ENCODE measurements around the gene NOL11.

Gene NOL11

DNA sequence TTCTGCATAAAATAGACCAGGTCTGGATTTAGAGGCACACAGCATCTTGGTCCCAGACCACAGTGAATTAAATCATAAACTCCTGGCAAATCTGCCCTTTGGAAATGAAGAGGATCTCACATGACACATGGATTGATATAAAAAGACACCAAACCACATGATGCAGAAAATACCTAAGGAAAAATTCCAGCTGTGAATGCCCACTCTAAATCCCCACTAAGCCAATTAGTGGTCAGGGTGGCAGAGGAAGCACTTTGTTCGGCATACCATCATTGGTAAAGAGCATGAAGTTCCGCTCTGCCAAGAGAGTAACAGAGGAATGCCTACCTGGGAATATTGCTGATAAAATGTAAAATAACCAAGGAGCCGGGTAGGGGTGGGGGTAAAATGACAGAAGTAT lies 32.4 kb upstream of the NOL11 start:
- Histone ChIP-seq H3K9me3 (no peaks in the 10 kb centered on the region), H3K4me1 (ENCODE audit: control insufficient read depth in 1 of 2, insufficient read depth in 1 of 2, low read depth in 1 of 2, low read length in 1 of 2) (no peaks in the 10 kb centered on the region), H3K27me3 (no peaks in the 10 kb centered on the region), H3K4me3 (ENCODE audit: low read depth in 1 of 2, low read length in 1 of 2) (no peak overlapping the region), H3K27ac (no peak overlapping the region), H3K36me3 (no peaks in the 10 kb centered on the region)
- TF ChIP-seq, protein P1, sequence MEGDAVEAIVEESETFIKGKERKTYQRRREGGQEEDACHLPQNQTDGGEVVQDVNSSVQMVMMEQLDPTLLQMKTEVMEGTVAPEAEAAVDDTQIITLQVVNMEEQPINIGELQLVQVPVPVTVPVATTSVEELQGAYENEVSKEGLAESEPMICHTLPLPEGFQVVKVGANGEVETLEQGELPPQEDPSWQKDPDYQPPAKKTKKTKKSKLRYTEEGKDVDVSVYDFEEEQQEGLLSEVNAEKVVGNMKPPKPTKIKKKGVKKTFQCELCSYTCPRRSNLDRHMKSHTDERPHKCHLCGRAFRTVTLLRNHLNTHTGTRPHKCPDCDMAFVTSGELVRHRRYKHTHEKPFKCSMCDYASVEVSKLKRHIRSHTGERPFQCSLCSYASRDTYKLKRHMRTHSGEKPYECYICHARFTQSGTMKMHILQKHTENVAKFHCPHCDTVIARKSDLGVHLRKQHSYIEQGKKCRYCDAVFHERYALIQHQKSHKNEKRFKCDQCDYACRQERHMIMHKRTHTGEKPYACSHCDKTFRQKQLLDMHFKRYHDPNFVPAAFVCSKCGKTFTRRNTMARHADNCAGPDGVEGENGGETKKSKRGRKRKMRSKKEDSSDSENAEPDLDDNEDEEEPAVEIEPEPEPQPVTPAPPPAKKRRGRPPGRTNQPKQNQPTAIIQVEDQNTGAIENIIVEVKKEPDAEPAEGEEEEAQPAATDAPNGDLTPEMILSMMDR (IDR thresholded peaks at IDR 0.05): no peak

DNA sequence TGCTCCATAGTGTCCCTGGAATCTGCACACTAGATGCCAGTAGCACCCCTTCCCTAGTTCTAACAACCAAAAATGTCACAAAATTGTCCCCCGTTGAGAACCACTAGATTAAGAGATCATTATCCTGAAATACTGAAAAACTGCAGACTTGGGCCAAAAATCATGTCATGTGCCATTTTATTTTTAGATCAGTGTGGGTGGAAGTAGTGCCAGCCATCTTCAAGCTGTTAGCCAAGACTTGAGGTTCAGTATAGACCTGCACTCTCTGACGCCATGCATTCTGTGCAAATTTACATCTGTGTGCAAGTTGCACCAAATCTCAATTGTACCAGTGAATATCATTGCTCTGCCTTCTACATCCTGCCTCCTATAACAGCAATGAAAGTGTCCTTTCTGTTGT lies 31.5 kb upstream of the NOL11 start:
- H3K9me3 ChIP-seq: no peaks in the 10 kb centered on the region
- TF ChIP-seq, protein P1 (IDR thresholded peaks at IDR 0.05): no peak
- H3K4me1 ChIP-seq (ENCODE audit: control insufficient read depth in 1 of 2, insufficient read depth in 1 of 2, low read depth in 1 of 2, low read length in 1 of 2): no peaks in the 10 kb centered on the region
- H3K36me3 ChIP-seq: no peaks in the 10 kb centered on the region
- no peak overlapping the region for H3K27ac ChIP-seq
- H3K4me3 ChIP-seq (ENCODE audit: low read depth in 1 of 2, low read length in 1 of 2): no peak overlapping the region
- H3K27me3 ChIP-seq: no peaks in the 10 kb centered on the region

DNA sequence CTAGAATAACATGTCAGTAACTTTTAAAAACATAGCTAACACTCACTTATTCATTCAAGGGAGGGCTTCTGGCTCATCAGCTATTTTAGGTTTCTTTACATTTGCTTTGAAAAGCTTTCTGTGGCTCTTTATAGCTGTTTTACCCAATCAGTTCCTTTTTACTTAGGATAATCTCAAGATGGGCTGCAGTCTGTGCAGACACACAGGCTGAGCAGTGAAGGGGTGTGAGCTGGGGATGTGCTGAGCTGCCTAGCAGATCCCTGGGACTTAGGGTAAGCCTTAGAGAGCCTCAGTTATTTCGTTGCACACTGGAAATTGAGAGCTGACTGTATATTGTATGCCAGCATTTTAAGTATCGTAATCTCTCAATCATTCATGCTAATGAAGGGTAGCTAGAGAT lies 30.2 kb upstream of the NOL11 start:
- TF ChIP-seq, protein P1 (IDR thresholded peaks at IDR 0.05): no peak
- Histone ChIP-seq H3K27me3 (no peaks in the 10 kb centered on the region), H3K4me3 (ENCODE audit: low read depth in 1 of 2, low read length in 1 of 2) (no peak overlapping the region), H3K36me3 (no peaks in the 10 kb centered on the region), H3K9me3 (no peaks in the 10 kb centered on the region), H3K4me1 (ENCODE audit: control insufficient read depth in 1 of 2, insufficient read depth in 1 of 2, low read depth in 1 of 2, low read length in 1 of 2) (no peaks in the 10 kb centered on the region), H3K27ac (no peak overlapping the region)

DNA sequence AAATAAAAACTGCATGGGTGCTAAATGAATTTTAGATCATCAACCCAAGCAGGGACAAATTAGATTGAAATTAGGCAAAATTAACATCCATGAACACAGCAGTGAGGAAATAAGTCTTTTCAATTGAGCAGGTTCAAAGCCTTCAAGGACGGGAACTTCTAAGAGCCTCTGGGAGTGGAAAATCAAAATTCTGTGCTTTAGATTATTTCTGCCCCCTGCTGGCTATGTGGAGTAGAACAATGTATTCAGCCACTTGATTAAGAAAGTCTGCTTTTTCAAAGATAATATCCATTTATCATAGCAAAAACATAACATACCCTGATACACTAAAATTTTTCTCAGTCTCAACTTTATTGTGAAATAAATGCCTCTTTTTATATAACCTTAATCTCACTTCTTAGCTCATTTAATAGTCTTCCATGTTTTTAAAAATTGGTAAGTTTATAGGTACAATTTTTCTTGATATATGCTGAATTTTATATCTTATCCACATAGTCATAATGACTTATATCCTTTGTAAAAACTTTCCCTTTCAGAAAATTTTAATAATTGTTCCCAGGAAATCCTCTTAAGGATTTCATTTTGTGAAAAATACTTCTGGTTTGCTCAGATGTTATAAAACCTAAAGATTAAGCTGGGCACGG lies 28.1 kb upstream of the NOL11 start:
- H3K4me3 ChIP-seq (ENCODE audit: low read depth in 1 of 2, low read length in 1 of 2): no peak overlapping the region
- no peaks in the 10 kb centered on the region for H3K27me3 ChIP-seq
- no peaks in the 10 kb centered on the region for H3K4me1 ChIP-seq (ENCODE audit: control insufficient read depth in 1 of 2, insufficient read depth in 1 of 2, low read depth in 1 of 2, low read length in 1 of 2)
- H3K27ac ChIP-seq: no peak overlapping the region
- no peaks in the 10 kb centered on the region for H3K9me3 ChIP-seq
- TF ChIP-seq, protein P1 (IDR thresholded peaks at IDR 0.05): peak; percentile 63
- no peaks in the 10 kb centered on the region for H3K36me3 ChIP-seq

DNA sequence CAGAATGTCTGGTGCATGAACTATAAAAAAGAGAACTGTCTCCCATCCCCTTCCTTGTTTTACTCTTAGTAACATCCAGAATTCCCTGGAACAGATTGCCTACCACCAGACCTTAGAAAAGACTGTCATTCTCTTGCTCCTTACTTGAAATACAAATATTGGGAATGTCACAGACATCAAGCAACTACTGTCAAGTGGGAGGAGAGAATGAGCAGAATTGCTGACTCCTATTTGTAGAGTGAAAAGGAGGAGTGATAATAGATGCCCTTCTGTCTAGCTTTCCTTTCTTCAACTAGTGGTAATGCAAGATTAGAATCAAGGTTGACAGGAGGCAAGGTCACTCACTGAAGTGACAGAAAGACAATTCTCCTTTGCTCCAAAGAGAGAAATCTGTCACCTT lies 23.9 kb upstream of the NOL11 start:
- H3K4me3 ChIP-seq (ENCODE audit: low read depth in 1 of 2, low read length in 1 of 2): no peak overlapping the region
- H3K27ac ChIP-seq: no peak overlapping the region
- TF ChIP-seq, protein P1 (IDR thresholded peaks at IDR 0.05): no peak
- no peaks in the 10 kb centered on the region for H3K27me3 ChIP-seq
- no peaks in the 10 kb centered on the region for H3K9me3 ChIP-seq
- no peaks in the 10 kb centered on the region for H3K36me3 ChIP-seq
- no peaks in the 10 kb centered on the region for H3K4me1 ChIP-seq (ENCODE audit: control insufficient read depth in 1 of 2, insufficient read depth in 1 of 2, low read depth in 1 of 2, low read length in 1 of 2)

Data from neutrophil (primary cell).